H1 (cell line): ENCODE results near the gene LRP1-AS. TPM values are rescaled to one million over a fixed set of nuclear protein-coding genes. Genes with fewer than 3 reads are reported as not detected.

Experiments
- POLR2AphosphoS5 ChIP-seq: IDR thresholded peaks from 2 replicates; pipeline ENCODE4 v1.6.1; 2011; ENCODE audit warnings: low read depth, low read length
- polyA plus RNA-seq, 7 experiments: library from polyadenylated mRNA; depleted of rRNA in 3 of 7; stranded (reverse) in 5 of 7; unstranded in 2 of 7; fragments of >200 nt in 5 of 7; fragments of 200-250 nt in 2 of 7; gene quantifications; 1 replicate in 5 of 7; 2 replicates in 1 of 7; 4 replicates in 1 of 7; pipeline versions ENCODE4 v1.2.1 to v1.2.3, GENCODE V29; 2011 to 2013; ENCODE audit warnings: missing spikeins in 2 of 7, mixed read lengths in 2 of 7
- total RNA-seq: library from RNA; stranded (reverse); fragmentation: NEBNext Ultra II Directional; extraction: Animal tissue kit (Norgen Biotek cat#: 25700); gene quantifications from 2 replicates; pipeline ENCODE4 v1.2.1, GENCODE V29; 2021
- TF ChIP-seq, protein P1 (sequence below): fragments of 300-600 bp; sonication (generic); IDR thresholded peaks from 2 replicates; pipeline ENCODE4 v1.7.1; 2012; ENCODE audit warnings: low read length, moderate library complexity, mild to moderate bottlenecking, inconsistent platforms; ENCODE audit not compliant: insufficient replicate concordance

LRP1-AS gene
- total and polyA plus RNA-seq, 2 of the 8 experiments (the other 6 are each of a cell fraction or from before 2014, with no cell fraction given), result not detected

DNA sequence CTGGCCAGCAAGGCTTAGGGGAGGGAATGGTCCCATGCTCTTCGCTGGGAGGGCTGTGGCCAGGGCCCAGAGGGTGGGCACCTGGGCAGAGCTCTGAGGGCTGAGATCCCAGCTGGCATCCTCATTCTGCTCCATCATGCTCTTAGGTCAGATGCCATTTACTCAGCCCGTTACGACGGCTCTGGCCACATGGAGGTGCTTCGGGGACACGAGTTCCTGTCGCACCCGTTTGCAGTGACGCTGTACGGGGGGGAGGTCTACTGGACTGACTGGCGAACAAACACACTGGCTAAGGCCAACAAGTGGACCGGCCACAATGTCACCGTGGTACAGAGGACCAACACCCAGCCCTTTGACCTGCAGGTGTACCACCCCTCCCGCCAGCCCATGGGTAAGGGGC lies 30.8 kb upstream of the LRP1-AS start (continued):
- TF ChIP-seq, protein P1, sequence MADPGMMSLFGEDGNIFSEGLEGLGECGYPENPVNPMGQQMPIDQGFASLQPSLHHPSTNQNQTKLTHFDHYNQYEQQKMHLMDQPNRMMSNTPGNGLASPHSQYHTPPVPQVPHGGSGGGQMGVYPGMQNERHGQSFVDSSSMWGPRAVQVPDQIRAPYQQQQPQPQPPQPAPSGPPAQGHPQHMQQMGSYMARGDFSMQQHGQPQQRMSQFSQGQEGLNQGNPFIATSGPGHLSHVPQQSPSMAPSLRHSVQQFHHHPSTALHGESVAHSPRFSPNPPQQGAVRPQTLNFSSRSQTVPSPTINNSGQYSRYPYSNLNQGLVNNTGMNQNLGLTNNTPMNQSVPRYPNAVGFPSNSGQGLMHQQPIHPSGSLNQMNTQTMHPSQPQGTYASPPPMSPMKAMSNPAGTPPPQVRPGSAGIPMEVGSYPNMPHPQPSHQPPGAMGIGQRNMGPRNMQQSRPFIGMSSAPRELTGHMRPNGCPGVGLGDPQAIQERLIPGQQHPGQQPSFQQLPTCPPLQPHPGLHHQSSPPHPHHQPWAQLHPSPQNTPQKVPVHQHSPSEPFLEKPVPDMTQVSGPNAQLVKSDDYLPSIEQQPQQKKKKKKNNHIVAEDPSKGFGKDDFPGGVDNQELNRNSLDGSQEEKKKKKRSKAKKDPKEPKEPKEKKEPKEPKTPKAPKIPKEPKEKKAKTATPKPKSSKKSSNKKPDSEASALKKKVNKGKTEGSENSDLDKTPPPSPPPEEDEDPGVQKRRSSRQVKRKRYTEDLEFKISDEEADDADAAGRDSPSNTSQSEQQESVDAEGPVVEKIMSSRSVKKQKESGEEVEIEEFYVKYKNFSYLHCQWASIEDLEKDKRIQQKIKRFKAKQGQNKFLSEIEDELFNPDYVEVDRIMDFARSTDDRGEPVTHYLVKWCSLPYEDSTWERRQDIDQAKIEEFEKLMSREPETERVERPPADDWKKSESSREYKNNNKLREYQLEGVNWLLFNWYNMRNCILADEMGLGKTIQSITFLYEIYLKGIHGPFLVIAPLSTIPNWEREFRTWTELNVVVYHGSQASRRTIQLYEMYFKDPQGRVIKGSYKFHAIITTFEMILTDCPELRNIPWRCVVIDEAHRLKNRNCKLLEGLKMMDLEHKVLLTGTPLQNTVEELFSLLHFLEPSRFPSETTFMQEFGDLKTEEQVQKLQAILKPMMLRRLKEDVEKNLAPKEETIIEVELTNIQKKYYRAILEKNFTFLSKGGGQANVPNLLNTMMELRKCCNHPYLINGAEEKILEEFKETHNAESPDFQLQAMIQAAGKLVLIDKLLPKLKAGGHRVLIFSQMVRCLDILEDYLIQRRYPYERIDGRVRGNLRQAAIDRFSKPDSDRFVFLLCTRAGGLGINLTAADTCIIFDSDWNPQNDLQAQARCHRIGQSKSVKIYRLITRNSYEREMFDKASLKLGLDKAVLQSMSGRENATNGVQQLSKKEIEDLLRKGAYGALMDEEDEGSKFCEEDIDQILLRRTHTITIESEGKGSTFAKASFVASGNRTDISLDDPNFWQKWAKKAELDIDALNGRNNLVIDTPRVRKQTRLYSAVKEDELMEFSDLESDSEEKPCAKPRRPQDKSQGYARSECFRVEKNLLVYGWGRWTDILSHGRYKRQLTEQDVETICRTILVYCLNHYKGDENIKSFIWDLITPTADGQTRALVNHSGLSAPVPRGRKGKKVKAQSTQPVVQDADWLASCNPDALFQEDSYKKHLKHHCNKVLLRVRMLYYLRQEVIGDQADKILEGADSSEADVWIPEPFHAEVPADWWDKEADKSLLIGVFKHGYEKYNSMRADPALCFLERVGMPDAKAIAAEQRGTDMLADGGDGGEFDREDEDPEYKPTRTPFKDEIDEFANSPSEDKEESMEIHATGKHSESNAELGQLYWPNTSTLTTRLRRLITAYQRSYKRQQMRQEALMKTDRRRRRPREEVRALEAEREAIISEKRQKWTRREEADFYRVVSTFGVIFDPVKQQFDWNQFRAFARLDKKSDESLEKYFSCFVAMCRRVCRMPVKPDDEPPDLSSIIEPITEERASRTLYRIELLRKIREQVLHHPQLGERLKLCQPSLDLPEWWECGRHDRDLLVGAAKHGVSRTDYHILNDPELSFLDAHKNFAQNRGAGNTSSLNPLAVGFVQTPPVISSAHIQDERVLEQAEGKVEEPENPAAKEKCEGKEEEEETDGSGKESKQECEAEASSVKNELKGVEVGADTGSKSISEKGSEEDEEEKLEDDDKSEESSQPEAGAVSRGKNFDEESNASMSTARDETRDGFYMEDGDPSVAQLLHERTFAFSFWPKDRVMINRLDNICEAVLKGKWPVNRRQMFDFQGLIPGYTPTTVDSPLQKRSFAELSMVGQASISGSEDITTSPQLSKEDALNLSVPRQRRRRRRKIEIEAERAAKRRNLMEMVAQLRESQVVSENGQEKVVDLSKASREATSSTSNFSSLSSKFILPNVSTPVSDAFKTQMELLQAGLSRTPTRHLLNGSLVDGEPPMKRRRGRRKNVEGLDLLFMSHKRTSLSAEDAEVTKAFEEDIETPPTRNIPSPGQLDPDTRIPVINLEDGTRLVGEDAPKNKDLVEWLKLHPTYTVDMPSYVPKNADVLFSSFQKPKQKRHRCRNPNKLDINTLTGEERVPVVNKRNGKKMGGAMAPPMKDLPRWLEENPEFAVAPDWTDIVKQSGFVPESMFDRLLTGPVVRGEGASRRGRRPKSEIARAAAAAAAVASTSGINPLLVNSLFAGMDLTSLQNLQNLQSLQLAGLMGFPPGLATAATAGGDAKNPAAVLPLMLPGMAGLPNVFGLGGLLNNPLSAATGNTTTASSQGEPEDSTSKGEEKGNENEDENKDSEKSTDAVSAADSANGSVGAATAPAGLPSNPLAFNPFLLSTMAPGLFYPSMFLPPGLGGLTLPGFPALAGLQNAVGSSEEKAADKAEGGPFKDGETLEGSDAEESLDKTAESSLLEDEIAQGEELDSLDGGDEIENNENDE, result no peak
- no peak for TF ChIP-seq POLR2AphosphoS5
